ENCODE results near the gene TXNDC8.
A peak's percentile ranks its signal among the peaks of the same experiment; 100 is the strongest.

TXNDC8 gene

GRCh38 chr9:110260911-110261310 is 76.8 kb downstream of the TXNDC8 start:
- H3K27me3 ChIP-seq (ENCODE audit: insufficient read depth, poor library complexity, severe bottlenecking) = no peaks in the 10 kb centered on the region
- no peaks in the 10 kb centered on the region for H3K36me3 ChIP-seq (ENCODE audit: low read depth)
- H3K4me3 ChIP-seq (ENCODE audit: severe bottlenecking) = no peak overlapping the region
- no peak overlapping the region for H3K27ac ChIP-seq (ENCODE audit: poor library complexity, severe bottlenecking)
- DNase-seq (ENCODE audit: low spot score) = no peak
- H3K9me3 ChIP-seq (ENCODE audit: severe bottlenecking) = no peaks in the 10 kb centered on the region
- no peak for TF ChIP-seq CTCF (IDR thresholded peaks at IDR 0.05; ENCODE audit: poor library complexity, severe bottlenecking)
- peaks cover 3% of the 10 kb centered on the region for H3K4me1 ChIP-seq (ENCODE audit: insufficient read depth, poor library complexity, severe bottlenecking)
- no peak for ATAC-seq (ENCODE audit: low read depth)

DNA sequence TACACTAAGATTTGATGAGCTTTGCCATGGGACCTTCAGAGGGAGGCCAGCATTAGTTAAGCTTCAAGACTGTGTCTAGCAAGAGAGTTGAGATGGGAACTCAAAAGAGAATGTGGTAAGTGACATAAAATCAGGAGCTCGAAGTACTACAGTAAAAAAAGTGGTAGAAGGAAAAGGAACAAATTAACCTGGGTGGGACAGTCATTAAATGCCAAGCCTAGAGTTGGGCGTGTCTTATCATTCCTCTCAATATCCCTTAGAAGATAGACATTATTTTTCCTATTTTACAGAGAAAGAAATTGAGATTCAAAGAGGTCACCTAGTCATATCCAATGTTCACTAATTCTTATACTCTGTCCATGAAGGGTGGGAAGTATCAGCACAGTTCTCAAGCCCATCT is 78.1 kb downstream of the TXNDC8 start:
- no peak for DNase-seq (ENCODE audit: low spot score)
- no peaks in the 10 kb centered on the region for H3K9me3 ChIP-seq (ENCODE audit: severe bottlenecking)
- peaks cover 7% of the 10 kb centered on the region; the same call in 1 of the 2 replicates for H3K36me3 ChIP-seq (ENCODE audit: low read depth)
- peaks cover 5% of the 10 kb centered on the region for H3K4me1 ChIP-seq (ENCODE audit: insufficient read depth, poor library complexity, severe bottlenecking)
- ATAC-seq (ENCODE audit: low read depth) = no peak
- H3K27me3 ChIP-seq (ENCODE audit: insufficient read depth, poor library complexity, severe bottlenecking) = no peaks in the 10 kb centered on the region
- H3K4me3 ChIP-seq (ENCODE audit: severe bottlenecking) = no peak overlapping the region
- no peak overlapping the region for H3K27ac ChIP-seq (ENCODE audit: poor library complexity, severe bottlenecking)
- no peak for TF ChIP-seq CTCF (IDR thresholded peaks at IDR 0.05; ENCODE audit: poor library complexity, severe bottlenecking)

DNA sequence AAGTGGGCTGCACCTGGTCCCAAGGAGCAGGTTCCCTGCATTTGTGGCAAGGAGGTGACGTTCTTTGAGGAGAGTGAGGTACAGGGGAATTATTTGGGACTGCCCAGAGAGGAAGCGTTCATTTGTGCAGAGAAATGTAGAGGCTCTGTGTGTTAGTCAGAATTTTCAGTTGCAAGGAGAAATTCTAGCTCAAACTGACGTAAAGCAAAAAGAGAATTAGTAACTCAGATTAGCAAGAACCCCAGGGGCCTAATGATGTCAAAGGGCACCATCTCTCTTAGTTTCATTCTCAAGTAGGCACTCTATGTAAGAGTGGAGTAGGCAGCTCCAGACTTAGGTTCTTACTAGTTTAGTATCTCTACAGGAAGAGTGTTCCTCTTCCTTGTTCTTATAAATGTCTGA is 79.0 kb downstream of the TXNDC8 start:
- no peak for TF ChIP-seq CTCF (IDR thresholded peaks at IDR 0.05; ENCODE audit: poor library complexity, severe bottlenecking)
- no peaks in the 10 kb centered on the region for H3K9me3 ChIP-seq (ENCODE audit: severe bottlenecking)
- no peak overlapping the region for H3K27ac ChIP-seq (ENCODE audit: poor library complexity, severe bottlenecking)
- ATAC-seq (ENCODE audit: low read depth) (no peak), DNase-seq (ENCODE audit: low spot score) (no peak)
- H3K4me1 ChIP-seq (ENCODE audit: insufficient read depth, poor library complexity, severe bottlenecking) = peaks cover 14% of the 10 kb centered on the region
- peaks cover 13% of the 10 kb centered on the region for H3K36me3 ChIP-seq (ENCODE audit: low read depth)
- no peak overlapping the region for H3K4me3 ChIP-seq (ENCODE audit: severe bottlenecking)
- no peaks in the 10 kb centered on the region for H3K27me3 ChIP-seq (ENCODE audit: insufficient read depth, poor library complexity, severe bottlenecking)

- DNase-seq (ENCODE audit: low spot score) (no peak), ATAC-seq (ENCODE audit: low read depth) (no peak)
- H3K4me3 ChIP-seq (ENCODE audit: severe bottlenecking) = no peak overlapping the region
- no peaks in the 10 kb centered on the region for H3K9me3 ChIP-seq (ENCODE audit: severe bottlenecking)
- no peaks in the 10 kb centered on the region for H3K27me3 ChIP-seq (ENCODE audit: insufficient read depth, poor library complexity, severe bottlenecking)
- peak overlapping the region; percentile 90 for H3K27ac ChIP-seq (ENCODE audit: poor library complexity, severe bottlenecking)
- peaks cover 20% of the 10 kb centered on the region for H3K4me1 ChIP-seq (ENCODE audit: insufficient read depth, poor library complexity, severe bottlenecking)
- H3K36me3 ChIP-seq (ENCODE audit: low read depth) = peaks cover 21% of the 10 kb centered on the region
- no peak for TF ChIP-seq CTCF (IDR thresholded peaks at IDR 0.05; ENCODE audit: poor library complexity, severe bottlenecking)
Measured at GRCh38 chr9:110257956-110258355, 79.7 kb downstream of the TXNDC8 start.

GRCh38 chr9:110257097-110257841 is 80.4 kb downstream of the TXNDC8 start:
- H3K4me1 ChIP-seq (ENCODE audit: insufficient read depth, poor library complexity, severe bottlenecking) = peaks cover 20% of the 10 kb centered on the region
- peak; percentile 3; the same call in 1 of the 3 replicates for ATAC-seq (ENCODE audit: low read depth)

More at GRCh38 chr9:110257097-110257841, 80.4 kb downstream of the TXNDC8 start:
- Histone ChIP-seq H3K9me3 (ENCODE audit: severe bottlenecking) (no peaks in the 10 kb centered on the region), H3K27ac (ENCODE audit: poor library complexity, severe bottlenecking) (peak overlapping the region; percentile 90), H3K27me3 (ENCODE audit: insufficient read depth, poor library complexity, severe bottlenecking) (no peaks in the 10 kb centered on the region), H3K36me3 (ENCODE audit: low read depth) (peaks cover 21% of the 10 kb centered on the region), H3K4me3 (ENCODE audit: severe bottlenecking) (peak overlapping the region; percentile 66)
- TF ChIP-seq CTCF (IDR thresholded peaks at IDR 0.05; ENCODE audit: poor library complexity, severe bottlenecking) = no peak
- no peak for DNase-seq (ENCODE audit: low spot score)
